NCI-H69 (cell line): ENCODE results near the gene PGAP6.
"Not testable (repeated sequence)": the region's sequence is repeated elsewhere in the genome, so short reads cannot be mapped to it uniquely, and the experiment has no call there.

Experiments
- DNase-seq: peaks from one replicate; lab custom pipeline; 2025; lab: John Stamatoyannopoulos, UW

Gene PGAP6

GRCh38 chr16:400061-400591 is 18.3 kb upstream of the PGAP6 start:
- DNase-seq, result peak; percentile 25

GRCh38 chr16:399340-400019 is 17.7 kb upstream of the PGAP6 start:
- no peak for DNase-seq

GRCh38 chr16:398561-399339 is 17.0 kb upstream of the PGAP6 start:
- DNase-seq, result no peak

- DNase-seq, result peak; percentile 56
Measured at GRCh38 chr16:397736-398332, 16.1 kb upstream of the PGAP6 start.

- peak; percentile 85 for DNase-seq
Measured at GRCh38 chr16:397135-397661, 15.4 kb upstream of the PGAP6 start, which contains the start of gene NME4. Gene NME4 (plus strand): TSS chr16:397199. CDS start chr16:397223, 24 bp downstream.

- peak; percentile 86 for DNase-seq
Measured at GRCh38 chr16:396605-397004, 14.8 kb upstream of the PGAP6 start.

- DNase-seq, result peak; percentile 79
Measured at GRCh38 chr16:396199-396598, 14.4 kb upstream of the PGAP6 start.

- DNase-seq, result no peak
Measured at GRCh38 chr16:392450-393030, 10.8 kb upstream of the PGAP6 start.

- peak; percentile 78 for DNase-seq
Measured at GRCh38 chr16:391885-392335, 10.1 kb upstream of the PGAP6 start.

GRCh38 chr16:389352-389751 is 7.6 kb upstream of the PGAP6 start:
- no peak for DNase-seq

GRCh38 chr16:387761-388666 is 6.2 kb upstream of the PGAP6 start:
- not testable (repeated sequence) for DNase-seq

- no peak for DNase-seq
Measured at GRCh38 chr16:386641-387156, 4.9 kb upstream of the PGAP6 start.

GRCh38 chr16:383326-384051 is 1.7 kb upstream of the PGAP6 start:
- DNase-seq, result peak; percentile 67

GRCh38 chr16:381012-381788 is 578 bp downstream of the PGAP6 start:
- DNase-seq, result peak; percentile 69

- DNase-seq, result no peak
Measured at GRCh38 chr16:380762-381011, 1.1 kb downstream of the PGAP6 start.

GRCh38 chr16:379961-380761 is 1.6 kb downstream of the PGAP6 start:
- DNase-seq, result no peak

GRCh38 chr16:379183-379960 is 2.4 kb downstream of the PGAP6 start:
- DNase-seq, result peak; percentile 98

GRCh38 chr16:378821-379182 is 3.0 kb downstream of the PGAP6 start:
- no peak for DNase-seq
